GM12874 (cell line): ENCODE measurements around the gene SAMD5.

Experiments
- TF ChIP-seq, protein P1 (sequence below): IDR thresholded peaks from 2 replicates; pipeline ENCODE4 v1.5.1; 2011; ENCODE audit warnings: low read depth, mild to moderate bottlenecking, control low read depth, low read length, moderate library complexity; ENCODE audit not compliant: insufficient read depth

The SAMD5 gene

DNA sequence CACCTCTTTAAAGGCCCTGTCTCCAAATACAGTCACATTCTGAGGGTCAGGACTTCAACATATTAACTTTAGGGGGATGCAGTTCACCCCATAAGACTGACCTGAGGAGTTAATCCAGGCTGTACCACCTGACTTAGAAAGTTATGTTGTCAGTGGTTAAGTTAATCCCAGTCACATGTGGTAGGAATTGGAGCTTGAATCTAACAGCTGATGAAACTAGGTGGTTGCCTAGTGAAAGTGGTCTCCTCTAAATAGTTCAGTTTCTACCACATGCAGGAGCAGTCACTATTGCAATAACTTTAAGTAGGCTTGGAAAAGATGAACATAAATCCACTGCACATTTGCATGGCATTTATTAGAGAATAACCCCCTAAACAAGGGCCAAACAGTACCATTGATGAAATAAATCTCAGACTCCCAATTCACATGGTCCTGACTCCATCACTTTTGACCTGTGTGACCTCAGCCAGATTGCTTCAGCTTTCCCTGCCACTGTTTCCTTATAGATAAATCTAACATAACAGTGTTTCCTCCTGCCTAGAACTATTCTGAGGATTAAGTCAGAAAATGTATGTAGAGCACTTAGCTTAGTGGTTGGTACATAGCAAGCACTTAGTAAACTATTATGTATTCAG lies 20.1 kb downstream of the SAMD5 start:
- TF ChIP-seq, protein P1, sequence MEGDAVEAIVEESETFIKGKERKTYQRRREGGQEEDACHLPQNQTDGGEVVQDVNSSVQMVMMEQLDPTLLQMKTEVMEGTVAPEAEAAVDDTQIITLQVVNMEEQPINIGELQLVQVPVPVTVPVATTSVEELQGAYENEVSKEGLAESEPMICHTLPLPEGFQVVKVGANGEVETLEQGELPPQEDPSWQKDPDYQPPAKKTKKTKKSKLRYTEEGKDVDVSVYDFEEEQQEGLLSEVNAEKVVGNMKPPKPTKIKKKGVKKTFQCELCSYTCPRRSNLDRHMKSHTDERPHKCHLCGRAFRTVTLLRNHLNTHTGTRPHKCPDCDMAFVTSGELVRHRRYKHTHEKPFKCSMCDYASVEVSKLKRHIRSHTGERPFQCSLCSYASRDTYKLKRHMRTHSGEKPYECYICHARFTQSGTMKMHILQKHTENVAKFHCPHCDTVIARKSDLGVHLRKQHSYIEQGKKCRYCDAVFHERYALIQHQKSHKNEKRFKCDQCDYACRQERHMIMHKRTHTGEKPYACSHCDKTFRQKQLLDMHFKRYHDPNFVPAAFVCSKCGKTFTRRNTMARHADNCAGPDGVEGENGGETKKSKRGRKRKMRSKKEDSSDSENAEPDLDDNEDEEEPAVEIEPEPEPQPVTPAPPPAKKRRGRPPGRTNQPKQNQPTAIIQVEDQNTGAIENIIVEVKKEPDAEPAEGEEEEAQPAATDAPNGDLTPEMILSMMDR, result no peak

DNA sequence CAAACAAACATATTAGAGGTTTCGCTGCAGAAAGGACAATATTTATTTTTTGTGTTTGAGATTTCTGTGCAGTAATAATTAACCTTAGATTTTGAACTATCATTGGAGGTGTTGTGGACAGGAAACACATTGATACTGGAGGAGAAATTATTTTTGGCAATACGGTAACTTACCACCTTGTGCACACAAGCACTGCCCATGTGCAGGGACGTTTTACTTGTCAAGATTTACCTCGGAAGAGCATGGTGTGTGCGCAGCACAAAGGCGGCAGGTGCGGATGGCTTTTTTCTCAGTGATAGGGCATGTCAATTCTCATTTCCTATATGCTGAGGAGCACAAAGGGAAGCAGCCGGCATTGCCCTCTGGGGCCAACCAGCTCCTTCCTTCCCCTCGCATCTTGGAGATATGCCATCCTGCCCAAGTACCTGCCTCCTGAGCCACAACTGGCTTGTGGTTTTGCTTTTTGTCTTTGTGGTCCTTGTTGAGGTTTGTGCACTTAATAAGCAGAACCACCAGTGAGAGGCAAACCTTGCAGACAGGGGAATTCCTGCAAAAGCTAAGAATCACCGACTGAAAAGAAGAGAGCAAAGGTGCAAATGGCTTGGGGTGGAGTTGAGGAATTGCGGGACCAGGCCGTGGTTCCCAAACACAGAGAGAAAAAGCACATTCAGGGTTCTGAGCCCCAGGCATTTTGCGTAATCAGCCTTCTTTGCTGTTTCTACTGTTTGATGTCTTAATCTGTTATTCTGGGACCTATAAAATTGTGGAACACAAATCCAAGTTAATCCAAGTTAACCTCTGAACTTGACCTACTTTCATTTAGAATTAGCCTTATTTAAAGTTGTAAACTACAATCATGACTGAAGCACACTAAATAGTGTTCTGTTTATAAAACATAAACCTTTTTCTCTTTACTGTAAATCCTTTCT lies 21.9 kb downstream of the SAMD5 start:
- TF ChIP-seq, protein P1, result no peak

DNA sequence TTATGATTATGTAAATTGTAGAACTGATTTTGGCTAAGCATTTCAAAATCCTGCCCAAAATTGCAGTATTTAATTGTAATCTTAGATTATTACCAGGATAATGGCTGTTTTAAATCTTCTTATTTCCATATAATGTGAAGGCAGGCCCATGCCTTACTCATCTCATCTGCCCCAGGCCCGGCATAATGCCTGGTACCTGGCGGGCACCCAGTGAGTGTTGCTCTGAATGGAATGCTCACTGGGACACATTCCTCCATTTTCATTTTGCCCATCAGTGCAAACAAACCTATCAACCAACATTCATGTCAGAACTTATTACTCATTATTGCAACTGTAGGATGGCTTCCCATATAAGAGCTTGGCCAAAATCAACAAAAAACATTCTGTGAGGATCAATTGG lies 22.8 kb downstream of the SAMD5 start:
- TF ChIP-seq, protein P1, result no peak

DNA sequence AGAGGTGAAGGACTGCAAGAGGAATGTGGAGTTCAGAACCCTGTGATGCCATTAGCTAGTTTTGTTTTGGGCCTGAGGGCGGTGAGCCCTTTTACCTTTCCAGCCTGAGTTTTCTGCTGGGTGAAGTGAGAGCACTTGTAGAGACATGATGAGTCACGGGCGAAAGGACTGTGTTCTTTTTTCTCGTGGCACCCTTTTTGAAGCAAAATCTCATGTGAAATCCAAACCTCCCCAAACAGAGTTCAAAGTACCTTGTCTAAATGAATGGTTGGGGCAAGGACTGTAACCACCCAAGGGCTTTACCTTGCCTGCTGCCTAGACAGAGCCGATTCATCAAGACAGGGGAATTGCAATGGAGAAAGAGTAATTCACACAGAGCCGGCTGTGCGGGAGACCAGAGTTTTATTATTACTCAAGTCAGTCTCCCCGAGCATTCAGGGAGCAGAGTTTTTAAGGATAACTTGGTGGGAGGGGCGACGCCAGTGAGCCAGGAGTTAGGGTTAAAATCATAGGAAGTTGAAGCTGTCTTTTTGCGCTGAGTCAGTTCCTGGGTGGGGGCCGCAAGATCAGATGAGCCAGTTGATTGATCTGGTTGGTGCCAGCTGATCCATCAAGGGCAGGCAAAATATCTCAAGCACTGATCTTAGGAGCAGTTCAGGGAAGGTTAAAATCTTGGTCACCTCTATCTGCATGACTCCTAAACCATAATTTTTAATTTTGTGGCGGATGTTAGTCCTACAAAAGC lies 25.8 kb downstream of the SAMD5 start:
- TF ChIP-seq, protein P1, result no peak

DNA sequence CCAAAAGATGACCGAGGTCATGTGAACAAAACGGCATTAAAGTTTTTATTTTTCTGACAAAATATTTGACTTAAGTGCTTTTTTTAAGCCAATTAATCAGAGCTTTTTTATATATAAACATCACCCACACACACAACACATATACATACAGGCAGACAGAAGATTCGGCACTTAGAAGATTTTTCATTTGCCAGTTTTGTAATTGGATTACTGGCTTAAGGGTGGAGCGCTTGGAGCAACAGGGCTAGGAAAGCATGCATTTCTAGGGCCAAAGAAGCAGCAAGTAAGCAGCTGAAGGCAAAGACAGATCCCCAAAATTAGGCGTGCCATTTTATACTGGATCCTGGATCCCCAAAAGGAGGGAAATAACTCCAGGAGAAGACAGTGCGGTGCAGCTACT lies 30.3 kb downstream of the SAMD5 start:
- TF ChIP-seq, protein P1, result no peak

DNA sequence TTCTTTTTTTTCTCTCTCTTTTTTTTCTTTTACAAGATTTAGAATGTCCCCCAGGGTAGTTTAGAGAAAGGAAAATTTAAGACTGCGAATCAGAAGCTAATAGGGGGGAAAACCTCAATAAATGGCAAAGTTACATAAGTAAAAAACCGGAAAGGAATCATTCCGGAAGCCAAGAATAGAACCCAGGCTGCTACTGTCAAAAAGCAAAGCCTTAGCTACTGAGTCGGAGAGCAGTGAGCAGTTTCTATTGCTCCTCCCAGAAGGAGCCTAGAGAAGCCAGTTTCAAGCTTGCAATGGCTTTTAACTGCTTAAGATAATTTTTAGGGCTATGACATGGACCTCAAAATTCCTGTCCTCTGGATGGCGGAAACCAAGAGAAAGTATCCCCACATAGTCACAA lies 31.6 kb downstream of the SAMD5 start:
- TF ChIP-seq, protein P1, result no peak

DNA sequence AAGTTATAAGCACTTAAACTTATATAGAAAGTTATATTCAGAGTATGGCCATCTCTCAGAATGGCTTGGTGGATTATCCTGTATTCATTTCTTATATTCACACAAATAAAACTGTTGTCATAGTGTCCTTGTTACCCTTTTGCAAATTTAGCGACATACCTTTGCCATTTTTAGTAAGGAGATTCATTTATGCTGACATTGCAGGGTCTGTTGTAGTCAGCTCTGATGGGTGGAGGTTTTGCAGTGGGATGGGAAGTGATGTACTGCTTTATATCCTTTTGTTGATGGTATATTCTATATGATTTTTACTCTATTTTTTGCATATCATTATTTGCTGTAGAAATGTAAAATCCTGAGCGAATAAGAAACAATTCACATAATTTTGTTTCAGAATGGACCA lies 35.9 kb downstream of the SAMD5 start:
- TF ChIP-seq, protein P1, result no peak
